Posterior vena cava (tissue), 2 donors: ENCODE results near the gene MGME1. TPM values are rescaled to one million over a fixed set of nuclear protein-coding genes. Genes with fewer than 3 reads are reported as not detected.
"Not testable (repeated sequence)": the region's sequence is repeated elsewhere in the genome, so short reads cannot be mapped to it uniquely, and the experiment has no call there.

ENCODE experiments used
- DNase-seq: peaks from one replicate; pipeline ENCODE4 v3.0.0-alpha.2; 2020; ENCODE audit warnings: low spot score
- intact Hi-C, 2 donors: fragments of 100-400 bp; cut with DNase I; formaldehyde crosslinking; loops; one replicate each; pipeline versions ENCODE4 v1.14.1 to v1.14.2; 2022 to 2023
- total RNA-seq, 2 donors: library from RNA; stranded (reverse); fragmentation: NEBNext Ultra II Directional; extraction: Animal tissue kit (Norgen Biotek cat#: 25700); gene quantifications; one replicate each; pipeline ENCODE4 v1.2.1, GENCODE V29; 2021
- donor health status: DM: yes; HTN: yes; CAD: no.
- donor health status: DM: yes; HTN: yes; CAD: no.

The MGME1 gene
- total RNA-seq, 2 donors from 2014 or later = 7.5 to 9.0 TPM

GRCh38 chr20:17956099-17956685 is 12.6 kb upstream of the MGME1 start:
- intact Hi-C loops = no loop called here
- no peak for DNase-seq

GRCh38 chr20:17957505-17958363 is 11.1 kb upstream of the MGME1 start:
- DNase-seq = no peak
- intact Hi-C loops = no loop called here

- intact Hi-C loops = no loop called here
- no peak for DNase-seq
Measured at GRCh38 chr20:17958373-17959256, 10.2 kb upstream of the MGME1 start.

GRCh38 chr20:17959257-17959627 is 9.6 kb upstream of the MGME1 start:
- no peak for DNase-seq
- intact Hi-C loops = no loop called here

GRCh38 chr20:17960400-17960885 is 8.4 kb upstream of the MGME1 start:
- intact Hi-C loops, DNase-seq: not testable (repeated sequence)

- no peak for DNase-seq
- intact Hi-C loops = no loop called here
Measured at GRCh38 chr20:17960927-17961586, 7.8 kb upstream of the MGME1 start.

- no peak for DNase-seq
- intact Hi-C loops = no loop called here
Measured at GRCh38 chr20:17961587-17961940, 7.3 kb upstream of the MGME1 start.

- no peak for DNase-seq
- intact Hi-C loops = no loop called here
Measured at GRCh38 chr20:17963114-17963897, 5.5 kb upstream of the MGME1 start.

- no peak for DNase-seq
- intact Hi-C loops = no loop called here
Measured at GRCh38 chr20:17964073-17964472, 4.7 kb upstream of the MGME1 start.

GRCh38 chr20:17964632-17965031 is 4.2 kb upstream of the MGME1 start:
- no peak for DNase-seq
- intact Hi-C loops = no loop called here

GRCh38 chr20:17965042-17965697 is 3.6 kb upstream of the MGME1 start:
- no peak for DNase-seq
- intact Hi-C loops = no loop called here

- intact Hi-C loops = no loop called here
- DNase-seq = no peak
Measured at GRCh38 chr20:17966432-17967310, 2.1 kb upstream of the MGME1 start.

GRCh38 chr20:17967521-17968365 is 1.1 kb upstream of the MGME1 start:
- no peak for DNase-seq
- intact Hi-C loops = no loop called here

GRCh38 chr20:17969278-17969883 is 563 bp downstream of the MGME1 start:
- intact Hi-C loops = no loop called here
- no peak for DNase-seq

GRCh38 chr20:17969884-17970409 is 1.1 kb downstream of the MGME1 start:
- no peak for DNase-seq
- intact Hi-C loops = no loop called here
